ENCODE data around the gene NEU2.
"Not testable (repeated sequence)": the region's sequence is repeated elsewhere in the genome, so short reads cannot be mapped to it uniquely, and the experiment has no call there.

NEU2 gene

GRCh38 chr2:233048569-233049193, 16.2 kb downstream of the NEU2 start:
- DNase-seq (ENCODE audit: extremely low read depth, low read depth): no peak
- TF ChIP-seq CTCF (IDR thresholded peaks at IDR 0.05; ENCODE audit: low read depth, low read length, missing control alignments): no peak
- no peak overlapping the region for H3K4me3 ChIP-seq (replicated peaks; ENCODE audit: low read depth, low read length)

- no peak for DNase-seq (ENCODE audit: extremely low read depth, low read depth)
- no peak for TF ChIP-seq CTCF (IDR thresholded peaks at IDR 0.05; ENCODE audit: low read depth, low read length, missing control alignments)
These were observed 16.8 kb downstream of the NEU2 start for GRCh38 chr2:233049194-233049761.

DNA sequence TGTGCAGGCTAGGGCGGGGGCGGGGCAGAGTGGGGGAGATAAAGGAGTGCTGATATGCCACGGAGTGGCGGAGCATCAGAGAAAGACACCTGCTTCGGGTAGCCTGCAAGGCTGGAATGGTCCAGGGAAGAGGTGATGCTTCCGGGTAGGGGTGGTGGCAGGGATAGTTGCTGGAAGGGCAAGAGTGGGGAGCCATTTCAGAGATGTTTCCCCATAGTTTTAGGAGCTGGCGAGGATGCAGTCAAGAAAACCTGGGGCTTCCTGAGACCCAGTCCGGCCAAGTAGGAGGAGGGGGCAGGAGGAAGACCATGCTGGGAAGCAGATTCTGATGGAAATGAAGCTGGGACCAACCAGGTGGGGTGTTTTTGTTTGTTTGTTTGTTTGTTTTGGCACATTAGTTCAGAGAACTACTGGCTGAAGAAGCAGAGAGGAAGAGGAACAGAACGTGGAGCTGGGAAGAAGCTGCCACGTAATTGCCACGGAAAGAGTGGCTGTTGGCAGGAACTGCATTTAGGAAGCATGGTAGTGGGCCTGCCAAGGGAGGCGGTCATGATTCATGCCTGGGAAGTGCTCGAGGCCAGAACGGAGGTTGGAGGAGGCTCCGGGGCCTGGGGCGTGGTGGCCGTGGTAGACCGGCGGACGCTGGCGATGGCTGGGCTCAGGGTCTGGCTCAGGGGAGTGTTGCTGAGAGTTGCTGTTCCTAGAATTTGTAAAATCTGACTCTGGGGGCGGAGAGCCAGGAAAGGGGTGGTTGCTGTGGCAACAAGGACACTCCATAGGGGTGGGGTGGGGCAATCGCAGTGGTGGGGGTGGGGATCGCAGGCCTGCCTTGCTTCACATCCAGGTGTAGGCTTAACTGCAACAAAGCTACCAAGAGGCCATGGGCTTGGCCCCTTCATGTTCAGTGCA, 19.0 kb downstream of the NEU2 start:
- no peak for TF ChIP-seq CTCF (IDR thresholded peaks at IDR 0.05; ENCODE audit: low read depth, low read length, missing control alignments)
- no peak for DNase-seq (ENCODE audit: extremely low read depth, low read depth)
- no peak overlapping the region for H3K4me3 ChIP-seq (replicated peaks; ENCODE audit: low read depth, low read length)

More at GRCh38 chr2:233049194-233049761, 16.8 kb downstream of the NEU2 start:
- H3K4me3 ChIP-seq (replicated peaks; ENCODE audit: low read depth, low read length): no peak overlapping the region

DNA sequence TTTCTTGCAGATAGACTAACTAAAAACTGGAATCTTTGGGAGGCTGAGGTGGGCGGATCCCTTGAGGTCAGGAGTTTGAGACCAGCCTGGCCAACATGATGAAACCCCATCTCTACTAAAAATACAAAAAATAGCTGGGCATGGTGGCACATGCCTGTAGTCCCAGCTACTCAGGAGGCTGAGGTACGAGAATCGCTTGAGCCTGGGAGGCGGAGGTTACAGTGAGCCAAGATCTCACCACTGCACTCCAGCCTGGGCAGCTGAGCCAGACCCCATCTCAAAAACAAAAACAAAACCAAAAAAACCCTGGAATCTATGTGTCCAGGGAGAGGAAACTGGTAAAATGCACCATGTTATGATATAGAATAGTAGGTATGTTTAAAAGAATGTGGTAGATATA, 20.0 kb downstream of the NEU2 start:
- not testable (repeated sequence) for DNase-seq (ENCODE audit: extremely low read depth, low read depth); H3K4me3 ChIP-seq (replicated peaks; ENCODE audit: low read depth, low read length)

DNA sequence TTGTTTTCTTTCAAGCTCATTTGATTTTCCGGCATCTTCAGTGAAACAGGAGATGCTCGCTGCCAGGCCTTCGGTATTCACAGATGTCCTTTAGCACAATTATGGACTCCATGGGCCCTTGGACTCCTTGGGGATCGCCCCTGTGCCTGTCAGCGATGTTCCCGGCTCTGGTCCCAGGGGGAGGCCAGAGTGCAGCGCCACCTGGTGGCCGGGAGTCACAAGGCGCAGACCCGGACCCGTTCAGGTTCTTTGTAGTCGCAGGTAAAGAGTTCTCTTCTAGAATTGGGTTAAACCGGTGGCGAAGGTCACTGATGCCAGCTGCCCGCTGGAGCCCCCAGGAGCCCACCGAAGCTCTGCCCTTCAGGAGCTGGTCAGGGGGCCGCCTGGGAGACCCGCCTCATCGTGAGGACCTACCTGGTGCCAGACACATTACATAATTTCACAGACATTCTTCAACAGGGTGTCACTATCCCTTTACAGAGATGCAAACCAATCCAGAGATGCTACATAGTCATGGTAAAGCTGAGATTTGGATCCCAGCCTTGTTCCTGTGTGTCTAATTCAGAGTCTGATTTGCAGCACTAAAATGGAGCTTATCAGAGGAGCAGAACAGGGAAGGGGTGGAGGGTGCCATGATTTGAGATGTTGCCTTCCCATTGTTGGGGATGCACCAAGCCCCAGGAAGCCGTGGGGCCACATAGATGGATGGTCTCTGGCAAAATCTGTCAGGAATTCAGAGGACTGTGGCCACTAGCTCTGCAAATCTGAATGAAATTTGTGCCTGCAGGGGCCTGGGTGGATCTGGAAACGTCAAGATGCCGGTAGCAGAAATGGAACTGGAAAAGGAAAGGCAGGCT, 21.7 kb downstream of the NEU2 start:
- no peak for DNase-seq (ENCODE audit: extremely low read depth, low read depth)
- TF ChIP-seq CTCF (IDR thresholded peaks at IDR 0.05; ENCODE audit: low read depth, low read length, missing control alignments): peak; percentile 98
- no peak overlapping the region for H3K4me3 ChIP-seq (replicated peaks; ENCODE audit: low read depth, low read length)

DNA sequence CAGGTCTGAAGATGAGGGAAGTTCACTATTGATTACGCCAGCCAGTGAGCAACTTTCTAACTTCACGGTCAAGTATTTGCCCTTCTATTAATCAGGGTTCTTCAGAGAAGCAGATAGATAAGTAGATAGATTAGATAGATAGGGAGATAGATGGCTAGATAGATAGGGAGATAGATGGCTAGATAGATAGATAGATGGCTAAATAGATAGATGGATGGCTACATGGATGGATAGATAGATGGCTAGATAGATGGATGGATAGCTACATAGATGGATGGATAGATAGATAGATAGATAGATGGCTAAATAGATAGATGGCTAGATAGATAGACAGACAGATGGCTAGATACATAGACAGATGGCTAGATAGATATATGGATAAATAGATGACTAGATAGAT, 22.9 kb downstream of the NEU2 start:
- no peak for DNase-seq (ENCODE audit: extremely low read depth, low read depth)
- no peak for TF ChIP-seq CTCF (IDR thresholded peaks at IDR 0.05; ENCODE audit: low read depth, low read length, missing control alignments)
- H3K4me3 ChIP-seq (replicated peaks; ENCODE audit: low read depth, low read length): no peak overlapping the region
